ENCODE measurements around the gene CAPZB.

DNA sequence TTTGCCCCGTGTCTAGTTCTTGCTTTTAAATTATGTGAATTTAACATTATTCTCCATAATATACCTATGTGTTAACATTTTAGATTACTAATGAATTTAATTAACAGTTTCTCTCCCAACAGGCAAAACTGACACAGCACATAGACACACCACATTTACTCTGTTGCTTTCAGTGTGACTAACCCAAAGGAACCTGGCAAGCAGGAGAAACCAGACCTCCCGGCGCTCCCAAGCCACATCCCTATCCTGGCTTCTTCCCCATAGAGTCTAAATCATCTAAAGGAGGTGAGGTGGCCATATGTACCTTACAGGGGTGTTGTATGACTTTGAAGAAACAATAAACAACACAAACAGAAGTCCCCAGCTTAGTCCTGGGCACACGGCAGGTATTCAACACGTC is 69.2 kb downstream of the CAPZB start:
- TF ChIP-seq, protein P1, sequence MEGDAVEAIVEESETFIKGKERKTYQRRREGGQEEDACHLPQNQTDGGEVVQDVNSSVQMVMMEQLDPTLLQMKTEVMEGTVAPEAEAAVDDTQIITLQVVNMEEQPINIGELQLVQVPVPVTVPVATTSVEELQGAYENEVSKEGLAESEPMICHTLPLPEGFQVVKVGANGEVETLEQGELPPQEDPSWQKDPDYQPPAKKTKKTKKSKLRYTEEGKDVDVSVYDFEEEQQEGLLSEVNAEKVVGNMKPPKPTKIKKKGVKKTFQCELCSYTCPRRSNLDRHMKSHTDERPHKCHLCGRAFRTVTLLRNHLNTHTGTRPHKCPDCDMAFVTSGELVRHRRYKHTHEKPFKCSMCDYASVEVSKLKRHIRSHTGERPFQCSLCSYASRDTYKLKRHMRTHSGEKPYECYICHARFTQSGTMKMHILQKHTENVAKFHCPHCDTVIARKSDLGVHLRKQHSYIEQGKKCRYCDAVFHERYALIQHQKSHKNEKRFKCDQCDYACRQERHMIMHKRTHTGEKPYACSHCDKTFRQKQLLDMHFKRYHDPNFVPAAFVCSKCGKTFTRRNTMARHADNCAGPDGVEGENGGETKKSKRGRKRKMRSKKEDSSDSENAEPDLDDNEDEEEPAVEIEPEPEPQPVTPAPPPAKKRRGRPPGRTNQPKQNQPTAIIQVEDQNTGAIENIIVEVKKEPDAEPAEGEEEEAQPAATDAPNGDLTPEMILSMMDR (IDR thresholded peaks at IDR 0.05), result no peak
- TF ChIP-seq EP300 (IDR thresholded peaks at IDR 0.05) (no peak), JUN (IDR thresholded peaks at IDR 0.05) (no peak), NFE2L2 (conservative IDR thresholded peaks at IDR 0.05; ENCODE audit: low read length) (no peak), RCOR1 (IDR thresholded peaks at IDR 0.05; ENCODE audit: low read depth, low read length) (no peak), FOXS1 (CRISPR knock-in tag; IDR thresholded peaks at IDR 0.05) (no peak), CHD4 (IDR thresholded peaks at IDR 0.05; ENCODE audit: borderline replicate concordance) (no peak), POLR2A (IDR thresholded peaks at IDR 0.05; ENCODE audit: low read length) (no peak)
- TF ChIP-seq, protein P2, sequence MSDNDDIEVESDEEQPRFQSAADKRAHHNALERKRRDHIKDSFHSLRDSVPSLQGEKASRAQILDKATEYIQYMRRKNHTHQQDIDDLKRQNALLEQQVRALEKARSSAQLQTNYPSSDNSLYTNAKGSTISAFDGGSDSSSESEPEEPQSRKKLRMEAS (IDR thresholded peaks at IDR 0.05), result no peak
- TF ChIP-seq, protein P3, sequence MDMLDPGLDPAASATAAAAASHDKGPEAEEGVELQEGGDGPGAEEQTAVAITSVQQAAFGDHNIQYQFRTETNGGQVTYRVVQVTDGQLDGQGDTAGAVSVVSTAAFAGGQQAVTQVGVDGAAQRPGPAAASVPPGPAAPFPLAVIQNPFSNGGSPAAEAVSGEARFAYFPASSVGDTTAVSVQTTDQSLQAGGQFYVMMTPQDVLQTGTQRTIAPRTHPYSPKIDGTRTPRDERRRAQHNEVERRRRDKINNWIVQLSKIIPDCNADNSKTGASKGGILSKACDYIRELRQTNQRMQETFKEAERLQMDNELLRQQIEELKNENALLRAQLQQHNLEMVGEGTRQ (IDR thresholded peaks at IDR 0.05), result no peak

Measured in A549 (cell line).